ENCODE results near the gene AQP10. TPM values are rescaled to one million over a fixed set of nuclear protein-coding genes. Genes with fewer than 3 reads are reported as not detected.
"Not testable (repeated sequence)": the region's sequence is repeated elsewhere in the genome, so short reads cannot be mapped to it uniquely, and the experiment has no call there.

Gene AQP10
- polyA plus RNA-seq, 6 donors from 2014 or later = 0.13 to 0.56 TPM; not detected in 4

DNA sequence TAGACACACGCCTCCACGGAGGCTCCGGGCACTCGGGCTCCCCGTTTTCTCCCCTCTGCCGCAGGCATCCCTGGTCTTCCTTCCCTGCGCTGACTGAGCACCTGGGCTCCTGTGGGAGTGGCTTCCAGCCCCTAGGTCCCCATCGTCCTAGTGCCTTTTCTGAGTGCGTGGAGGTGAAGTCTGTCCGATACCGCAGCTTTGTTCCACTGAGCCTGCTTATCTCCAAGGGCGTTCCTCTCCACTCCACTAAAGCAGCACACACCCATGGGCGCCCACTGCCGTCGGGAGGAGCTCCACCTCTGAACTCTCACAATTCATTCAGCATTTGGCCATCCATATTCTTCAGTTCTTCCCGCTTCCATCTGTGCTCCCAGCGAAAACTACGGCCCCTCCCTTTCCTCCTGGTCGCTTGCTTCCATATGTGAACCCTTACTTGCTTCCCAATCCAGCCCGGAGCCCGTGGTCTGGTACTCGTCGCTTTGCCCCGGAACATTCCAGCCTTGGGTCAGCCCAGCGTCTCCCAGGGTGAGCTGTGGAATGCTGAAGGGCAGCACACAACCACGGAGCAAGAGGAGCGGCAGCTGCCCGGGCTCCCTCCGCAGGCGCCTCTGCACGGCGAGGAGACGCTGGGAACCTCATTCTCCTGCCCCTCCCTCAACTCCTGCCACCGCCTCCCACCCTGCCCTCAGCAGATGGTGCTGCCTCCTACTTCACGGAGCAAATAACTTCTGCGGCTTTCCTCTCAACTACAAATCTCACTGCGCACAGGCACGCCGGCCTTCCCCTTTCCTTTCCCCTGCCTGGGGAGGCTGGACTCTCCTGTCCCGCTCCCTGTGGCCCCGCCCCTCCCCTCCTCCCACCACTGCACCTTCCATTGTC is 31.9 kb downstream of the AQP10 start:
- H3K27me3 Mint-ChIP-seq = peaks cover 19 to 36% (median 32%) of the 10 kb centered on the region in 3 donors
- peaks cover 9 to 14% of the 10 kb centered on the region in 2 donors for H3K36me3 Mint-ChIP-seq
- H3K9me3 Mint-ChIP-seq = no peaks in the 10 kb centered on the region
- peak overlapping the region in 4 of 6 donors; percentile 19 to 81 (median 60) for H3K27ac Mint-ChIP-seq
- peak; percentile 63 to 64 for ATAC-seq (ENCODE audit: low read depth in 2 of 2)
- H3K4me3 Mint-ChIP-seq = peak overlapping the region; percentile 53 to 93 (median 78)
- peaks cover 21 to 27% (median 22%) of the 10 kb centered on the region in 3 donors for H3K4me1 Mint-ChIP-seq
- no peak for DNase-seq

DNA sequence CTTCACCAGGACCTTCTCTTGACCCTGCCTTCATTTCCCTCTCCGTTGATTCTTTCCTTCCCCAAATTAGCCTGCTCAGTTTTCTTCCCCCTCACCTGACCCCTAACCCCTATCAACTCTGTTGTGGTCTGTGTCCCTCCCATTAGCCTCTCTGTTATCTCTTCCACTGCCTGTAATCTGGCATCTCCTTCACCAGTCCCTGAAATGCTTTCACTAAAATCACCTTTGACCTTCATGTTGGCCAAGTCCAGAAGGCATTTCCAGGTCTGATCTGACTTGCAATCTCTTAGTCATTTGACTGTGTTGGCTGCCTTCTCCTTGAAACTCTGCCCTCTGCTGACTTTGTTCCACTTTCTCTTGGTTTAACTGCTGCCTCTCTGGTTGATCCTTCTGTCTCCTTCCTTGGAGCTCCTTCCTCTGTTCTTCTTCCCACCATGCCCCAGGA is 32.6 kb downstream of the AQP10 start:
- H3K9me3 Mint-ChIP-seq = no peaks in the 10 kb centered on the region
- no peak overlapping the region for H3K27ac Mint-ChIP-seq
- peaks cover 19 to 38% (median 32%) of the 10 kb centered on the region in 3 donors for H3K27me3 Mint-ChIP-seq
- DNase-seq (peak; percentile 7), ATAC-seq (ENCODE audit: low read depth in 2 of 2) (peak; percentile 47 to 60)
- peaks cover 4 to 8% of the 10 kb centered on the region in 2 donors for H3K36me3 Mint-ChIP-seq
- peaks cover 21 to 27% (median 22%) of the 10 kb centered on the region in 3 donors for H3K4me1 Mint-ChIP-seq
- H3K4me3 Mint-ChIP-seq = peak overlapping the region; percentile 7 to 93 (median 68)

GRCh38 chr1:154353966-154354365 is 33.1 kb downstream of the AQP10 start:
- peaks cover 4 to 8% of the 10 kb centered on the region in 2 donors for H3K36me3 Mint-ChIP-seq
- peak overlapping the region in 6 of 8 donors; percentile 9 to 93 (median 71) for H3K4me3 Mint-ChIP-seq
- no peak for ATAC-seq (ENCODE audit: low read depth in 2 of 2)
- no peak overlapping the region for H3K27ac Mint-ChIP-seq
- peaks cover 21 to 27% (median 22%) of the 10 kb centered on the region in 3 donors for H3K4me1 Mint-ChIP-seq
- H3K9me3 Mint-ChIP-seq = no peaks in the 10 kb centered on the region
- peaks cover 19 to 40% (median 32%) of the 10 kb centered on the region in 3 donors for H3K27me3 Mint-ChIP-seq
- no peak for DNase-seq

DNA sequence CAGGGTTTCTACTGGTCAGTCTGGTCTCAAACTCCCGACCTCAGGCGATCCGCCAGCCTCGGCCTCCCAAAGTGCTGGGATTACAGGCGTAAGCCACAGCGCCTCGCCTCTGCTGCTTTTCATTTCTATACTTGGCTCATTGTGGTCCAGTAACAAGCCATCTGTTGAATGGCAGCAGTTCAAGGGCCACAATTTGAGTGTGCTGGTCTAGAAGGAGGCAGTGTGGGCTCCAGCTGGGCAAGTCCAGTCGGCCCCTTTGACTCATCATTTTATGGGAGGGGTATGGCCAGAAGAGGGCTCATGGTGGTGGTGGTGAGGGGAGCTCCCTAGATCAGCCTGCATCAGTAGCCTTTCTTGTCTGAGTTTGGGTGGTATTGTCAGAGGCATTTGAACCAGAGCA is 37.6 kb downstream of the AQP10 start:
- H3K4me1 Mint-ChIP-seq = peaks cover 7 to 12% (median 7%) of the 10 kb centered on the region in 3 donors
- H3K36me3 Mint-ChIP-seq = no peaks in the 10 kb centered on the region
- peaks cover 12 to 44% (median 13%) of the 10 kb centered on the region in 3 donors for H3K27me3 Mint-ChIP-seq
- no peak overlapping the region for H3K4me3 Mint-ChIP-seq
- ATAC-seq (ENCODE audit: low read depth in 2 of 2) (no peak), DNase-seq (no peak)
- no peak overlapping the region for H3K27ac Mint-ChIP-seq
- peaks cover 0 to 2% (median 0%) of the 10 kb centered on the region in 7 donors for H3K9me3 Mint-ChIP-seq

GRCh38 chr1:154360288-154360687 is 39.4 kb downstream of the AQP10 start:
- peaks cover 0 to 2% (median 0%) of the 10 kb centered on the region in 7 donors for H3K9me3 Mint-ChIP-seq
- H3K36me3 Mint-ChIP-seq = no peaks in the 10 kb centered on the region
- ATAC-seq (ENCODE audit: low read depth in 2 of 2) = no peak
- peaks cover 0 to 26% (median 7%) of the 10 kb centered on the region in 3 donors for H3K27me3 Mint-ChIP-seq
- H3K4me3 Mint-ChIP-seq = no peak overlapping the region
- no peak for DNase-seq
- no peaks in the 10 kb centered on the region for H3K4me1 Mint-ChIP-seq
- H3K27ac Mint-ChIP-seq = no peak overlapping the region

DNA sequence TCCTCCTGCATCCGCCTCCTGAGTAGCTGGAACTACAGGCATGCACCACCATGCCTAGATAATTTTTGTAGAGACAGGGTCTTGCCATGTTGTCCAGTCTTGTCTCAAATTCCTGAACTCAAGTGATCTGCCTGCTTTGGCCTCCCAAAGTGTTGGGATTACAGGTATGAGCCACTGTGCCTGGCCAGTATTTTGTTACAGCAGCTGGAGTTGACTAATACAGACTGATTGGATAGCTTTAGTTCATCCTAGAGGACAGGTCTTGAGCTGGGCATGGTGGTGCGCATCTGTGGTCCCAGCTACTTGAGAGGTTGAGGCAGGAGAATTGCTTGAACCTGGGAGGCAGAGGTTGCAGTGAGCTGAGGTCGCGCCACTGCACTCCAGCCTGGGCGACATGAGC is 40.0 kb downstream of the AQP10 start:
- H3K4me1 Mint-ChIP-seq; H3K27ac Mint-ChIP-seq; H3K36me3 Mint-ChIP-seq; H3K4me3 Mint-ChIP-seq; H3K9me3 Mint-ChIP-seq; ATAC-seq (ENCODE audit: low read depth in 2 of 2); DNase-seq: not testable (repeated sequence)
- peaks cover 0 to 22% (median 7%) of the 10 kb centered on the region in 3 donors for H3K27me3 Mint-ChIP-seq

DNA sequence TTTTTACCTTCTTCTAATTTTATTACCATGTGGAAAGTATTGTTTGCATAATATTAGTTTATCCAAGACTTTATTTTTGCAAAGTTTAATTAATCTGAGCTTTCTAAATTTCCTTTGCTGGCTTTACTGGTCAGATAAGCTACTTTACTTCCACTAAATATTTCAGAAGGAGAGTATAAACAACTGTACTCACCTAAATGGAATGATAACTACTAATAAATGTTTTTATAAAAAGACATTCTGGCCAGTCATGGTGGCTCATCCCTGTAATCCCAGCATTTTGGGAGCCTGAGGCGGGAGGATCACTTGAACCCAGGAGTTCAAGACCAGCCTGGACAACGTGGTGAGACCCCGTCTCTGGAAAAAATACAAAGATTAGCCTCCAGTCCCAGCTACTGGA is 40.5 kb downstream of the AQP10 start:
- no peaks in the 10 kb centered on the region for H3K36me3 Mint-ChIP-seq
- H3K4me3 Mint-ChIP-seq = no peak overlapping the region
- H3K4me1 Mint-ChIP-seq = no peaks in the 10 kb centered on the region
- H3K27ac Mint-ChIP-seq = no peak overlapping the region
- no peak for DNase-seq
- peaks cover 0 to 27% (median 7%) of the 10 kb centered on the region in 3 donors for H3K27me3 Mint-ChIP-seq
- H3K9me3 Mint-ChIP-seq = peaks cover 0 to 2% (median 0%) of the 10 kb centered on the region in 7 donors
- ATAC-seq (ENCODE audit: low read depth in 2 of 2) = no peak

- Mint-ChIP-seq H3K27ac (no peak overlapping the region), H3K4me3 (no peak overlapping the region), H3K4me1 (no peaks in the 10 kb centered on the region), H3K9me3 (no peaks in the 10 kb centered on the region), H3K36me3 (peaks cover 0 to 3% of the 10 kb centered on the region in 2 donors), H3K27me3 (peaks cover 0 to 9% (median 0%) of the 10 kb centered on the region in 3 donors)
- ATAC-seq (ENCODE audit: low read depth in 2 of 2) (no peak), DNase-seq (no peak)
These were observed 50.5 kb downstream of the AQP10 start for GRCh38 chr1:154371436-154371835.

- not testable (repeated sequence) for H3K27me3 Mint-ChIP-seq; H3K9me3 Mint-ChIP-seq; DNase-seq; ATAC-seq (ENCODE audit: low read depth in 2 of 2); H3K4me3 Mint-ChIP-seq; H3K27ac Mint-ChIP-seq; H3K36me3 Mint-ChIP-seq; H3K4me1 Mint-ChIP-seq
These were observed 53.0 kb downstream of the AQP10 start for GRCh38 chr1:154373777-154374357.

Other genes starting within 250 kb of the AQP10 start
- not detected for gene NUP210L, start 166.0 kb upstream of the AQP10 start, polyA plus RNA-seq (ENCODE audit: low read depth in 6 of 6)
- gene TPM3, start 129.0 kb upstream of the AQP10 start, polyA plus RNA-seq (ENCODE audit: low read depth in 6 of 6) = 100 to 1,000 TPM; 669 to 816 (median 772) TPM
- gene CFAP141, start 114.8 kb upstream of the AQP10 start, polyA plus RNA-seq (ENCODE audit: low read depth in 6 of 6) = not detected
- 10 to 100 TPM; 23.7 to 81.6 (median 47.4) TPM for gene UBAP2L, start 100.1 kb upstream of the AQP10 start, polyA plus RNA-seq (ENCODE audit: low read depth in 6 of 6)
- gene HAX1, start 48.5 kb upstream of the AQP10 start, polyA plus RNA-seq (ENCODE audit: low read depth in 6 of 6) = 100 to 1,000 TPM; 117 to 161 (median 145) TPM
- gene ATP8B2, start 4.4 kb downstream of the AQP10 start, polyA plus RNA-seq (ENCODE audit: low read depth in 6 of 6) = 10 to 100 TPM in 1 of 6 donors, 1 to 10 TPM in 5; 5.0 to 11.7 (median 7.7) TPM
- 1 to 10 TPM in 2 of 6 donors, under 1 TPM in 4; 0.28 to 1.3 (median 0.75) TPM for gene IL6R, start 84.2 kb downstream of the AQP10 start, polyA plus RNA-seq (ENCODE audit: low read depth in 6 of 6)
- not detected for gene TDRD10, start 181.1 kb downstream of the AQP10 start, polyA plus RNA-seq (ENCODE audit: low read depth in 6 of 6)
- not detected for gene SHE, start 181.3 kb downstream of the AQP10 start, polyA plus RNA-seq (ENCODE audit: low read depth in 6 of 6)
- gene UBE2Q1, start 237.6 kb downstream of the AQP10 start, polyA plus RNA-seq (ENCODE audit: low read depth in 6 of 6) = 10 to 100 TPM in 4 of 6 donors, 1 to 10 TPM in 2; 7.3 to 13.6 (median 10.8) TPM
- under 1 TPM in 2 of 6 donors, not detected in 4; 0.05 to 0.17 TPM for gene CHRNB2, start 246.7 kb downstream of the AQP10 start, polyA plus RNA-seq (ENCODE audit: low read depth in 6 of 6)